Osteoblast (primary cell): Measurements from ENCODE around the gene CXCR3. TPM values are rescaled to one million over a fixed set of nuclear protein-coding genes. Genes with fewer than 3 reads are reported as not detected.
A peak's percentile ranks its signal among the peaks of the same experiment; 100 is the strongest.

ENCODE experiments used
- DNase-seq: peaks from one replicate; pipeline ENCODE4 v3.0.0; 2011; ENCODE audit warnings: low spot score, mixed read lengths; ENCODE audit not compliant: insufficient read length; ENCODE audit errors: missing footprints
- H2AFZ ChIP-seq: 2 replicates; pipeline ENCODE4 v1.6.0; 2011; ENCODE audit warnings: mild to moderate bottlenecking, low read length
- H3K27ac ChIP-seq: 2 replicates; pipeline ENCODE4 v1.5.1; 2011; ENCODE audit warnings: mild to moderate bottlenecking, low read depth, low read length, moderate library complexity
- H3K27me3 ChIP-seq: 2 replicates; pipeline ENCODE4 v1.6.0; 2012; ENCODE audit warnings: mild to moderate bottlenecking, control low read depth, inconsistent platforms, low read length, moderate library complexity; ENCODE audit not compliant: insufficient read depth
- H3K36me3 ChIP-seq: 2 replicates; pipeline ENCODE4 v1.5.1; 2011; ENCODE audit warnings: mild to moderate bottlenecking, low read length, control low read depth, moderate library complexity; ENCODE audit not compliant: insufficient read depth
- H3K4me1 ChIP-seq: 2 replicates; pipeline ENCODE4 v1.5.1; 2011; ENCODE audit warnings: mild to moderate bottlenecking, low read length, control low read depth, moderate library complexity; ENCODE audit not compliant: insufficient read depth
- H3K4me2 ChIP-seq: 2 replicates; pipeline ENCODE4 v1.6.0; 2011; ENCODE audit warnings: mild to moderate bottlenecking, low read length; ENCODE audit not compliant: insufficient read depth
- H3K4me3 ChIP-seq: fragments of 200-600 bp; sonication (generic); 3 replicates; pipeline ENCODE4 v1.5.1; 2012; ENCODE audit warnings: mild to moderate bottlenecking, low read length, inconsistent platforms; ENCODE audit not compliant: insufficient read depth
- H3K79me2 ChIP-seq: 2 replicates; pipeline ENCODE4 v1.6.0; 2012; ENCODE audit warnings: mild to moderate bottlenecking, low read length, control low read depth, inconsistent platforms; ENCODE audit not compliant: insufficient read depth
- H3K9me3 ChIP-seq: 2 replicates; pipeline ENCODE4 v1.5.1; 2011; ENCODE audit warnings: low read depth, low read length, control low read depth
- H4K20me1 ChIP-seq: 2 replicates; pipeline ENCODE4 v1.6.0; 2012; ENCODE audit warnings: mild to moderate bottlenecking, low read length, control low read depth; ENCODE audit not compliant: insufficient read depth
- CTCF ChIP-seq: IDR thresholded peaks from 2 replicates; pipeline ENCODE4 v1.5.1; 2011; ENCODE audit warnings: mild to moderate bottlenecking, low read depth, low read length, moderate library complexity; ENCODE audit errors: extremely low read depth
- total RNA-seq: library from RNA; depleted of rRNA; stranded (reverse); fragments of >200 nt; gene quantifications from 2 replicates; pipeline ENCODE4 v1.2.3, GENCODE V29; 2012

Gene CXCR3
- total RNA-seq: not detected in 2 replicates

GRCh38 chrX:71618303-71618721 is at the start of gene CXCR3:
Gene CXCR3, minus strand, starts transcription at chrX:71618511. Its CDS starts 62 bp downstream, at chrX:71618449.
- no peaks in the 10 kb centered on the region for H3K27me3 ChIP-seq
- H3K4me1 ChIP-seq: no peaks in the 10 kb centered on the region
- H3K9me3 ChIP-seq: no peaks in the 10 kb centered on the region
- H3K4me2 ChIP-seq: no peak within 1 kb of the TSS
- peaks cover 10% of the 10 kb centered on the region for H4K20me1 ChIP-seq
- H2AFZ ChIP-seq: no peak within 1 kb of the TSS
- H3K36me3 ChIP-seq: peaks cover 4% of the 10 kb centered on the region
- H3K27ac ChIP-seq: no peak within 1 kb of the TSS
- H3K79me2 ChIP-seq: no peaks in the 10 kb centered on the region
- H3K4me3 ChIP-seq: no peak within 1 kb of the TSS
- peak; percentile 78 for DNase-seq
- TF ChIP-seq CTCF: no peak

- H3K4me2 ChIP-seq: no peak within 1 kb of the TSS
- no peaks in the 10 kb centered on the region for H3K9me3 ChIP-seq
- TF ChIP-seq CTCF: no peak
- H3K27me3 ChIP-seq: peaks cover 6% of the 10 kb centered on the region
- H3K27ac ChIP-seq: no peak within 1 kb of the TSS
- no peaks in the 10 kb centered on the region for H4K20me1 ChIP-seq
- H3K79me2 ChIP-seq: no peaks in the 10 kb centered on the region
- DNase-seq: no peak
- no peaks in the 10 kb centered on the region for H3K36me3 ChIP-seq
- H3K4me1 ChIP-seq: no peaks in the 10 kb centered on the region
- H2AFZ ChIP-seq: no peak within 1 kb of the TSS
- no peak within 1 kb of the TSS for H3K4me3 ChIP-seq
These were observed 49.3 kb upstream of the CXCR3 start, which contains the start of gene LOC101059915 for GRCh38 chrX:71667328-71668247. Gene LOC101059915, plus strand, starts transcription at chrX:71667546.

- no peak for TF ChIP-seq CTCF
- no peak overlapping the region for H3K4me2 ChIP-seq
These were observed 48.2 kb upstream of the CXCR3 start for GRCh38 chrX:71666240-71667223.

More at GRCh38 chrX:71666240-71667223, 48.2 kb upstream of the CXCR3 start:
- peaks cover 6% of the 10 kb centered on the region for H3K27me3 ChIP-seq
- H3K4me3 ChIP-seq: no peak overlapping the region
- H4K20me1 ChIP-seq: no peaks in the 10 kb centered on the region
- DNase-seq: no peak
- H3K9me3 ChIP-seq: no peaks in the 10 kb centered on the region
- H3K36me3 ChIP-seq: no peaks in the 10 kb centered on the region
- no peak overlapping the region for H2AFZ ChIP-seq
- H3K79me2 ChIP-seq: no peaks in the 10 kb centered on the region
- H3K27ac ChIP-seq: no peak overlapping the region
- H3K4me1 ChIP-seq: no peaks in the 10 kb centered on the region
